OCI-LY3 (cell line): ENCODE data around the gene SYNE2.

ENCODE experiments used
- CTCF ChIP-seq: fragments of 200-600, 300-600 bp; sonication (generic); IDR thresholded peaks from 2 replicates; pipeline ENCODE4 v1.5.1; 2014; ENCODE audit warnings: antibody characterized with exemption, low read length, low read depth
- EZH2phosphoT487 ChIP-seq: fragments of 200-600 bp; shearing (Covaris generic); IDR thresholded peaks from 2 replicates; pipeline ENCODE4 v1.6.1; 2018; ENCODE audit warnings: antibody characterized with exemption, mixed run types, low read depth

DNA sequence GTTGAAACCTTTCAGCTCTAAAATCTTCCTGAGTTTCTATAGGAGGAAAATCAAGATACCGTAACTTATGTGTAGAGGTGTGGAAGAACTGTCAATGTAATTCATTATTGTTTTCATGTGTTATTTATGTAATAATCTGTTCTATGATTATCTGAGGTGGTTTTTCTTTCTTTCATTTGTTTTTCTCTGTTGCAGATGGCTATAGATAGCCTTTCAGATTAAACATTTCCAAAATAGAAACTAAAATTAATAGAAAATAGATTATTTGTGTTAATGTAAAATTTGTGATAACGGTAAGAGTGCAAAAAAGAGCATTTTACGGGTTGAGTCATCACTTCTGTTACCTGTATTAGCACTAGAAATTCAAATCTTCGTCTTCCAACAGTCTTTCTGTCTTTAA is 128.8 kb downstream of the SYNE2 start:
- no peak for TF ChIP-seq CTCF
- TF ChIP-seq EZH2phosphoT487, result no peak
